Peyer's patch (tissue), 4 donors: ENCODE measurements around the gene PDK4.

Experiments
- CTCF ChIP-seq, 6 experiments: fragments of 450-650 bp in 4 of 6; fragments of 200-600 bp in 2 of 6; sonication (generic) in 1 of 6; IDR thresholded peaks; one replicate each; pipeline ENCODE4 v1.5.1; 2017 to 2019; ENCODE audit warnings: antibody characterized with exemption in 6 of 6, mild to moderate bottlenecking in 3 of 6, moderate library complexity in 1 of 6
- POLR2A ChIP-seq, 2 donors: fragments of 450-650 bp; IDR thresholded peaks; one replicate each; pipeline ENCODE4 v1.5.1; 2017; ENCODE audit warnings: antibody characterized with exemption in 2 of 2, mild to moderate bottlenecking in 2 of 2, moderate library complexity in 2 of 2

- TF ChIP-seq CTCF (IDR thresholded peaks at IDR 0.05) (no peak), POLR2A (IDR thresholded peaks at IDR 0.05) (no peak)
Measured at GRCh38 chr7:95609277-95609971, 13.1 kb upstream of the PDK4 start.
